ENCODE measurements around the gene GRIFIN. TPM values are rescaled to one million over a fixed set of nuclear protein-coding genes. Genes with fewer than 3 reads are reported as not detected.

The GRIFIN gene
- total RNA-seq: not detected
- under 1 TPM in 1 of 8 donors, not detected in 7; 0.19 TPM for polyA plus RNA-seq (ENCODE audit: insufficient read depth in 1 of 8, insufficient read length in 8 of 8, low replicate concordance in 1 of 8)
- long read RNA-seq, donor 1: 0 reads
- long read RNA-seq, donor 2: 0 reads
- long read RNA-seq, donor 3: 0 reads
- long read RNA-seq, donor 4: 0 reads
- long read RNA-seq, donor 5: 0 reads
- long read RNA-seq, donor 6: 0 reads
- long read RNA-seq, donor 7: 0 reads
- long read RNA-seq, donor 8: 0 reads
- long read RNA-seq, donor 9: 0 reads
- long read RNA-seq, donor 10: 0 reads
- long read RNA-seq, donor 11: 0 reads

DNA sequence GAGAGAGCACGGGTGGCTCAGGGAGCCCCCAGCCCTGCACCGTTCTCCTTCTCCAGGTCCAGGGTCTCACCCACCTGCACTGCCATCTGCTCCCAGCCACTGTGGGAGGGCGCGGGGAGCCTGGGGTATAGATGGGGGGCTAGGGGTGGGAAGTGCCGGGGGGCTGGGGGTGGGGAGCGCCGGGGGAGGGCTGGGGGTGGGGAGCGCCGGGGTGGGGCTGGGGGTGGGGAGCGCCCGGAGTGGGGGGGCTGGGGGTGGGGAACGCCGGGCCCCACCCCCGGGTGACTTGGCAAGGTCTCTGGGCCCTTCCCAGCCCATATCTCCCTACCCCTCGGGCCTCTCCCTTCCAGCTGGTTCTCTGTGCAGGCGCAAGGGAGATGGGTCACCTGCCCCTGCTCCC lies at the start of gene GRIFIN:
Gene GRIFIN (minus strand): TSS at position 101 of the 400 bp plus-strand sequence. CDS start 15 bp downstream, at position 86.
- Histone ChIP-seq H3K27me3 (ENCODE audit: control insufficient read depth, insufficient read depth, low read length) (peaks cover 10% of the 10 kb centered on the region), H3K36me3 (ENCODE audit: control insufficient read depth, insufficient read depth, low read length) (no peaks in the 10 kb centered on the region), H3K9me3 (replicated peaks; ENCODE audit: control insufficient read depth, low read depth, low read length) (no peaks in the 10 kb centered on the region), H3K4me3 (ENCODE audit: low read length) (no peak within 1 kb of the TSS), H3K27ac (ENCODE audit: low read length) (no peak within 1 kb of the TSS), H3K4me1 (ENCODE audit: control insufficient read depth, insufficient read depth, low read length) (peaks cover 43% of the 10 kb centered on the region)
- no peak for DNase-seq
- 60% methylated on average over 2 of the region's 16 CpGs for WGBS (ENCODE audit: insufficient coverage)

DNA sequence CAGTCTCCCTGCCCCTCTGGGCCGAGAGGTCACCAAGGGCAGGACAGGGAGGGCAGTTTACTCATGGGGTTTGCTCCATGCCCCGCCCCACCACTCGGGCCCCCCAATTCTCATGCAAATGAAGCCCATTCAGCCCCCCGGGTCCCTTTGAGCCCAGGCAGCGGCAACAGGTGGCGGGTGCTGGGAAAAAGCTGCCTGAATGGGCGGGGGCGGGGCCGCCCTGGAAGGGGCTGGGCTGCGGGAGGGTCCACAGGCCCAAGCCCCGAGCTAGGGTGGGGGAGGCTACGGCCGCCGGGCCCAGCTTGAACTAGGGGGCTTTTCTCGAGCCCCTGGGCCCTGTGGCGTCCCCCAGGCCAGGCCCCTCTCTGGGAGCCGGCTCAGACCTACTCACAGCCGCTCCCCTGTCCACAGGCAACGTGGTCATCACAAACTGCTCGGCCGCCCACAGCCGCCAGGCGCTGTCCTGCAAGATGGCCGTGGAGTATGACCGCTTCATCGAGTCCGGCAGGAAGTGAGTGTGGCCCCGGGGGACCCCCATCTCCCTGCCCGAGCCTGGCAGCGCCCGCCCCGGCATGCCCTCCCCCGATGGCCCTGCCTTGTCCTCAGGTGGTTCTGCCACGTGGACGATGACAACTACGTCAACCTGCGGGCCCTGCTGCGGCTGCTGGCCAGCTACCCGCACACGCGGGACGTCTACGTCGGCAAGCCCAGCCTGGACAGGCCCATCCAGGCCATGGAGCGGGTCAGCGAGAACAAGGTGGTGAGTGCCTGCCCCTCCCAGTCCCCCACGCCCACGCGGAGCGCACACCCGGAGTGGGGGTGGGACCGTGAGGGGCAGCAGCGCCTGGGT lies 48.8 kb upstream of the GRIFIN start:
- DNase-seq: no peak
- WGBS (ENCODE audit: insufficient coverage): 77% methylated on average over 41 of the region's 53 CpGs
- no peak overlapping the region for H3K27ac ChIP-seq (ENCODE audit: low read length)
- peaks cover 28% of the 10 kb centered on the region for H3K27me3 ChIP-seq (ENCODE audit: control insufficient read depth, insufficient read depth, low read length)
- H3K4me1 ChIP-seq (ENCODE audit: control insufficient read depth, insufficient read depth, low read length): peaks cover 82% of the 10 kb centered on the region
- H3K36me3 ChIP-seq (ENCODE audit: control insufficient read depth, insufficient read depth, low read length): peaks cover 54% of the 10 kb centered on the region
- H3K4me3 ChIP-seq (ENCODE audit: low read length): no peak overlapping the region
- no peaks in the 10 kb centered on the region for H3K9me3 ChIP-seq (replicated peaks; ENCODE audit: control insufficient read depth, low read depth, low read length)

- WGBS (ENCODE audit: insufficient coverage): 30% methylated on average over 26 of the region's 51 CpGs
- peak; percentile 83 for DNase-seq
Observed at GRCh38 chr7:2523941-2524807, 48.0 kb upstream of the GRIFIN start.

GRCh38 chr7:2523461-2523936 lies 47.3 kb upstream of the GRIFIN start:
- Histone ChIP-seq H3K4me1 (ENCODE audit: control insufficient read depth, insufficient read depth, low read length) (peaks cover 72% of the 10 kb centered on the region), H3K4me3 (ENCODE audit: low read length) (peak overlapping the region; percentile 65), H3K27me3 (ENCODE audit: control insufficient read depth, insufficient read depth, low read length) (peaks cover 31% of the 10 kb centered on the region), H3K9me3 (replicated peaks; ENCODE audit: control insufficient read depth, low read depth, low read length) (no peaks in the 10 kb centered on the region), H3K27ac (ENCODE audit: low read length) (peak overlapping the region; percentile 59), H3K36me3 (ENCODE audit: control insufficient read depth, insufficient read depth, low read length) (peaks cover 46% of the 10 kb centered on the region)
- no peak for DNase-seq
- 20% methylated on average over 18 of the region's 22 CpGs for WGBS (ENCODE audit: insufficient coverage)

More at GRCh38 chr7:2523941-2524807, 48.0 kb upstream of the GRIFIN start:
- peak overlapping the region; percentile 59 for H3K27ac ChIP-seq (ENCODE audit: low read length)
- no peaks in the 10 kb centered on the region for H3K9me3 ChIP-seq (replicated peaks; ENCODE audit: control insufficient read depth, low read depth, low read length)
- H3K27me3 ChIP-seq (ENCODE audit: control insufficient read depth, insufficient read depth, low read length): peaks cover 28% of the 10 kb centered on the region
- H3K36me3 ChIP-seq (ENCODE audit: control insufficient read depth, insufficient read depth, low read length): peaks cover 53% of the 10 kb centered on the region
- peaks cover 74% of the 10 kb centered on the region for H3K4me1 ChIP-seq (ENCODE audit: control insufficient read depth, insufficient read depth, low read length)
- H3K4me3 ChIP-seq (ENCODE audit: low read length): peak overlapping the region; percentile 19

- Histone ChIP-seq H3K27me3 (ENCODE audit: control insufficient read depth, insufficient read depth, low read length) (peaks cover 31% of the 10 kb centered on the region), H3K9me3 (replicated peaks; ENCODE audit: control insufficient read depth, low read depth, low read length) (no peaks in the 10 kb centered on the region), H3K36me3 (ENCODE audit: control insufficient read depth, insufficient read depth, low read length) (peaks cover 41% of the 10 kb centered on the region), H3K4me1 (ENCODE audit: control insufficient read depth, insufficient read depth, low read length) (peaks cover 73% of the 10 kb centered on the region), H3K4me3 (ENCODE audit: low read length) (peak overlapping the region; percentile 65), H3K27ac (ENCODE audit: low read length) (peak overlapping the region; percentile 35)
- DNase-seq: no peak
- 38% methylated on average over 19 of the region's 19 CpGs for WGBS (ENCODE audit: insufficient coverage)
Observed at GRCh38 chr7:2522780-2523433, 46.7 kb upstream of the GRIFIN start.

- Histone ChIP-seq H3K9me3 (replicated peaks; ENCODE audit: control insufficient read depth, low read depth, low read length) (no peaks in the 10 kb centered on the region), H3K36me3 (ENCODE audit: control insufficient read depth, insufficient read depth, low read length) (peaks cover 35% of the 10 kb centered on the region), H3K27ac (ENCODE audit: low read length) (no peak overlapping the region), H3K4me1 (ENCODE audit: control insufficient read depth, insufficient read depth, low read length) (peaks cover 76% of the 10 kb centered on the region), H3K4me3 (ENCODE audit: low read length) (peak overlapping the region; percentile 65), H3K27me3 (ENCODE audit: control insufficient read depth, insufficient read depth, low read length) (peaks cover 33% of the 10 kb centered on the region)
- no peak for DNase-seq
- 30% methylated on average over 11 of the region's 17 CpGs for WGBS (ENCODE audit: insufficient coverage)
Observed at GRCh38 chr7:2521952-2522591, 45.9 kb upstream of the GRIFIN start.

DNA sequence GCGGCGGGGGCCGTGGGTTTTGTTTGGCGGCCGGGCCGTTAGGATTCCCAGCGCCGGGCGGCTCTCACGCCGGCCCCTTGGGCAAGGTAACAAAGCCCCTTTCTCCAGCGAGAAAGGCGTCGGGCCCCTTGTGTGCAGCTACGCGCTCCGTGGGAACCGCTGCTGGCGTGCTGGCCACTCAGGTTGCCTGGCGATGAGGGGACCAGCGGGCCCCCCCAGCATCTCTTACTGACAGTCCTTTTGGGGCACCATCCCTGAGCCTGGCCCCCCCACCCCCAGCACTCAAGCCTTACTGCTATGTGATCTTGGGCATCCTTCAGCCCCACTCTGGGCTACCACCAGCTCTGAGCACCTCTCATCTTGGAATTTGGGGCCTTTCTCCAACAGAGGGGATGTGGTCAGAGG lies 45.1 kb upstream of the GRIFIN start:
- no peaks in the 10 kb centered on the region for H3K9me3 ChIP-seq (replicated peaks; ENCODE audit: control insufficient read depth, low read depth, low read length)
- 14% methylated on average over 18 of the region's 21 CpGs for WGBS (ENCODE audit: insufficient coverage)
- H3K27me3 ChIP-seq (ENCODE audit: control insufficient read depth, insufficient read depth, low read length): peaks cover 33% of the 10 kb centered on the region
- DNase-seq: no peak
- H3K36me3 ChIP-seq (ENCODE audit: control insufficient read depth, insufficient read depth, low read length): peaks cover 28% of the 10 kb centered on the region
- H3K4me1 ChIP-seq (ENCODE audit: control insufficient read depth, insufficient read depth, low read length): peaks cover 82% of the 10 kb centered on the region
- H3K4me3 ChIP-seq (ENCODE audit: low read length): peak overlapping the region; percentile 65
- no peak overlapping the region for H3K27ac ChIP-seq (ENCODE audit: low read length)

DNA sequence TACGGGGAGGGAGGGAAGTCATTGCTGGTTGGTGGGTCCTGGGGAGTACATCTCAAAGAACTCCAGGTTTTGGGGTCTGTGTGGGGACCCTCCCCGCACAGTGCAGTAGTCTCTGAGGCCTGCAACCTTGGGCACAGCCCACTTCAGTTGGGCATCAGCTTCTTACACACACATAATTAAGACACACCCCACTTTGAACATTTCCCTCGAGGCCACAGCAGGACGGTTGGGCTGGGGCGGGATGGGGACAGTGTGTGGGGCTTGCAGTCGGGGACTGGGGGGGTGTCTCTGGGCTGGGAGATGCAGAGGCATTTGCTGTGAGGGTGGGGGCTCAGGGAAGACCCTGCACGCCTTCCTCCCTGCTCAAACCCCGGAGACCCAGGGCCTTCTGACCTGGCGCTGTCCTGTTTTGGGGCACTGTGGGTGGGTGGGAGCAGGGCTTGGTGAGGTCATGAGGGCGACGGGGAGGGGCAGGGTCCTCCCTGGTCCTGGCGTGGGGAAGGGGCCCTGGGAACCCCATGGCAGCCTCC lies 44.6 kb upstream of the GRIFIN start:
- Histone ChIP-seq H3K27ac (ENCODE audit: low read length) (no peak overlapping the region), H3K27me3 (ENCODE audit: control insufficient read depth, insufficient read depth, low read length) (peaks cover 33% of the 10 kb centered on the region), H3K9me3 (replicated peaks; ENCODE audit: control insufficient read depth, low read depth, low read length) (no peaks in the 10 kb centered on the region), H3K4me3 (ENCODE audit: low read length) (peak overlapping the region; percentile 65), H3K4me1 (ENCODE audit: control insufficient read depth, insufficient read depth, low read length) (peaks cover 85% of the 10 kb centered on the region), H3K36me3 (ENCODE audit: control insufficient read depth, insufficient read depth, low read length) (peaks cover 23% of the 10 kb centered on the region)
- WGBS (ENCODE audit: insufficient coverage): 0% methylated on average over 3 of the region's 12 CpGs
- no peak for DNase-seq

Data from muscle of leg (tissue), 16 donors.